PFSK-1 (cell line): ENCODE data around the gene MICU1.

Experiments
- FOXP2 ChIP-seq: optimal IDR thresholded peaks from 2 replicates; pipeline ENCODE3; 2011; ENCODE audit warnings: borderline replicate concordance, control low read depth, inconsistent platforms; ENCODE audit not compliant: insufficient read depth; ENCODE audit errors: extremely low read length, extremely low read depth
- POLR2AphosphoS5 ChIP-seq: IDR thresholded peaks from 2 replicates; pipeline ENCODE4 v1.6.1; 2012; ENCODE audit warnings: low read depth, mild to moderate bottlenecking, control low read depth, low read length, moderate library complexity
- REST ChIP-seq, 2 experiments: IDR thresholded peaks; 2 replicates each; pipeline versions ENCODE4 v1.6.1 to v1.8.0; 2011 to 2012; ENCODE audit warnings: low read depth in 2 of 2, low read length in 2 of 2, control low read depth in 1 of 2, inconsistent platforms in 1 of 2, mild to moderate bottlenecking in 1 of 2, moderate library complexity in 1 of 2; ENCODE audit not compliant: insufficient read depth in 1 of 2
- SIN3A ChIP-seq: IDR thresholded peaks from 2 replicates; pipeline ENCODE4 v1.6.1; 2012; ENCODE audit warnings: mild to moderate bottlenecking, low read length, moderate library complexity, borderline replicate concordance; ENCODE audit not compliant: insufficient read depth
- TAF1 ChIP-seq: IDR thresholded peaks from 2 replicates; pipeline ENCODE4 v1.6.1; 2012; ENCODE audit warnings: low read length, control low read depth, borderline replicate concordance; ENCODE audit not compliant: insufficient read depth

Gene MICU1

GRCh38 chr10:72348282-72348681, 277.6 kb downstream of the MICU1 start:
- TF ChIP-seq FOXP2 (no peak), POLR2AphosphoS5 (no peak), SIN3A (no peak), REST (IDR thresholded peaks at IDR 0.05; ENCODE audit: insufficient read depth in 1 of 2, low read depth in 2 of 2, low read length in 2 of 2) (no peak), TAF1 (no peak)

- TF ChIP-seq FOXP2 (no peak), SIN3A (no peak), POLR2AphosphoS5 (no peak), REST (IDR thresholded peaks at IDR 0.05; ENCODE audit: insufficient read depth in 1 of 2, low read depth in 2 of 2, low read length in 2 of 2) (no peak), TAF1 (no peak)
Measured at GRCh38 chr10:72344932-72345331, 280.9 kb downstream of the MICU1 start.

- no peak for TF ChIP-seq SIN3A
- TF ChIP-seq POLR2AphosphoS5 = no peak
- TF ChIP-seq FOXP2 = no peak
- TF ChIP-seq TAF1 = no peak
- no peak for TF ChIP-seq REST (IDR thresholded peaks at IDR 0.05; ENCODE audit: insufficient read depth in 1 of 2, low read depth in 2 of 2, low read length in 2 of 2)
Measured at GRCh38 chr10:72342911-72343310, 283.0 kb downstream of the MICU1 start.

GRCh38 chr10:72340510-72341261, 285.2 kb downstream of the MICU1 start:
- TF ChIP-seq FOXP2 (no peak), REST (IDR thresholded peaks at IDR 0.05; ENCODE audit: insufficient read depth in 1 of 2, low read depth in 2 of 2, low read length in 2 of 2) (no peak), SIN3A (no peak), POLR2AphosphoS5 (no peak), TAF1 (no peak)
